HepG2 (cell line): Measurements from ENCODE around the gene RAB15. TPM values are rescaled to one million over a fixed set of nuclear protein-coding genes. Genes with fewer than 3 reads are reported as not detected.

Experiments used
- AKNA ChIP-seq: sonication (generic); formaldehyde crosslinking; IDR thresholded peaks from 2 replicates; pipeline ENCODE4 v1.4.0; 2020; ENCODE audit warnings: missing genetic modification reagents, borderline replicate concordance
- KDM4B ChIP-seq: sonication (generic); formaldehyde crosslinking; IDR thresholded peaks from 2 replicates; pipeline ENCODE4 v1.4.0; 2020; ENCODE audit warnings: missing genetic modification reagents
- MTA1 ChIP-seq: sonication (generic); formaldehyde crosslinking; IDR thresholded peaks from 2 replicates; pipeline ENCODE4 v1.4.0; 2020; ENCODE audit warnings: missing genetic modification reagents, mild to moderate bottlenecking, borderline replicate concordance
- MZF1 ChIP-seq: sonication (generic); formaldehyde crosslinking; IDR thresholded peaks from 2 replicates; pipeline ENCODE4 v1.8.1; 2023; ENCODE audit warnings: mild to moderate bottlenecking, missing genetic modification reagents, borderline replicate concordance
- NR3C1 ChIP-seq: sonication (generic); formaldehyde crosslinking; IDR thresholded peaks from 2 replicates; pipeline ENCODE4 v1.4.0; 2020; ENCODE audit warnings: missing genetic modification reagents
- RNF2 ChIP-seq: fragments of 450-650 bp; conservative IDR thresholded peaks from 2 replicates; pipeline ENCODE4 v1.6.1; 2016; ENCODE audit warnings: low read depth
- ZBTB40 ChIP-seq, 2 experiments: fragments of 450-650 bp in 1 of 2; sonication (generic) in 1 of 2; formaldehyde crosslinking in 1 of 2; IDR thresholded peaks; 2 replicates each; pipeline versions ENCODE4 v1.6.1 to v1.8.0; 2016 to 2022; ENCODE audit warnings: antibody characterized with exemption in 1 of 2, mild to moderate bottlenecking in 1 of 2, missing genetic modification reagents in 1 of 2
- ZNF274 ChIP-seq: sonication (generic); formaldehyde crosslinking; IDR thresholded peaks from 2 replicates; pipeline ENCODE4 v1.5.1; 2020; ENCODE audit warnings: mild to moderate bottlenecking, missing genetic modification reagents
- ZNF567 ChIP-seq: sonication (generic); formaldehyde crosslinking; IDR thresholded peaks from 2 replicates; pipeline ENCODE4 v1.8.1; 2023; ENCODE audit warnings: mild to moderate bottlenecking, missing genetic modification reagents, borderline replicate concordance
- ZNF839 ChIP-seq: sonication (generic); formaldehyde crosslinking; IDR thresholded peaks from 2 replicates; pipeline ENCODE4 v1.4.0; 2020; ENCODE audit warnings: missing genetic modification reagents, mild to moderate bottlenecking, borderline replicate concordance
- polyA plus RNA-seq, 8 experiments: library from polyadenylated mRNA; depleted of rRNA in 3 of 8; stranded (reverse) in 7 of 8; unstranded in 1 of 8; fragments of >200 nt; fragmentation: Illumina TruSeq in 4 of 8; extraction: Trizol in 4 of 8; gene quantifications; 2 replicates each; pipeline versions ENCODE4 v1.2.1 to v1.2.3, GENCODE V29; 2011 to 2016; ENCODE audit warnings: low read depth in 4 of 8, missing spikeins in 1 of 8, mixed read lengths in 1 of 8; ENCODE audit not compliant: insufficient read depth in 1 of 8
- total RNA-seq, 5 experiments: library from RNA; depleted of rRNA; stranded (reverse); fragments of >200 nt; fragmentation: Illumina TruSeq; extraction: Trizol; gene quantifications; 2 replicates each; pipeline ENCODE4 v1.2.3, GENCODE V29; 2016; ENCODE audit warnings: low read depth in 1 of 5

RAB15 gene
- total and polyA plus RNA-seq, 2 of the 13 experiments (the other 11 are each of a cell fraction or from before 2014, with no cell fraction given): 7.4 to 18.5 TPM

- TF ChIP-seq AKNA: no peak
- peak; percentile 49; the same call in 1 of the 2 replicates for TF ChIP-seq ZNF567 (CRISPR knock-in tag)
- no peak for TF ChIP-seq KDM4B
- peak; percentile 37; the same call in 1 of the 2 replicates for TF ChIP-seq MZF1 (CRISPR knock-in tag)
- peak; percentile 81 for TF ChIP-seq RNF2
- 0 out of 2 replicates have a peak, but pooled peaks have one; percentile 50 for TF ChIP-seq ZNF839 (CRISPR knock-in tag)
- TF ChIP-seq NR3C1 (CRISPR knock-in tag): no peak
- TF ChIP-seq MTA1 (CRISPR knock-in tag): peak; percentile 78; the same call in 1 of the 2 replicates
- TF ChIP-seq ZBTB40 (IDR thresholded peaks at IDR 0.05): no peak
- peak; percentile 88 for TF ChIP-seq ZBTB40 (CRISPR knock-in tag; IDR thresholded peaks at IDR 0.05)
- peak; percentile 85 for TF ChIP-seq ZNF274 (CRISPR knock-in tag)
Observed at GRCh38 chr14:64986648-64987437, 14.7 kb upstream of the RAB15 start, which contains the start of gene FNTB (continued).
